Measurements from ENCODE around the gene NEB. TPM values are rescaled to one million over a fixed set of nuclear protein-coding genes. Genes with fewer than 3 reads are reported as not detected.
A peak's percentile ranks its signal among the peaks of the same experiment; 100 is the strongest.

NEB gene
- total RNA-seq, 3 donors from 2014 or later: 2.0 to 2.8 (median 2.6) TPM

- no peak for DNase-seq (ENCODE audit: low spot score in 2 of 2)
- TF ChIP-seq POLR2A (IDR thresholded peaks at IDR 0.05): no peak
- TF ChIP-seq POLR2AphosphoS5 (IDR thresholded peaks at IDR 0.05): no peak
- TF ChIP-seq, protein P1, sequence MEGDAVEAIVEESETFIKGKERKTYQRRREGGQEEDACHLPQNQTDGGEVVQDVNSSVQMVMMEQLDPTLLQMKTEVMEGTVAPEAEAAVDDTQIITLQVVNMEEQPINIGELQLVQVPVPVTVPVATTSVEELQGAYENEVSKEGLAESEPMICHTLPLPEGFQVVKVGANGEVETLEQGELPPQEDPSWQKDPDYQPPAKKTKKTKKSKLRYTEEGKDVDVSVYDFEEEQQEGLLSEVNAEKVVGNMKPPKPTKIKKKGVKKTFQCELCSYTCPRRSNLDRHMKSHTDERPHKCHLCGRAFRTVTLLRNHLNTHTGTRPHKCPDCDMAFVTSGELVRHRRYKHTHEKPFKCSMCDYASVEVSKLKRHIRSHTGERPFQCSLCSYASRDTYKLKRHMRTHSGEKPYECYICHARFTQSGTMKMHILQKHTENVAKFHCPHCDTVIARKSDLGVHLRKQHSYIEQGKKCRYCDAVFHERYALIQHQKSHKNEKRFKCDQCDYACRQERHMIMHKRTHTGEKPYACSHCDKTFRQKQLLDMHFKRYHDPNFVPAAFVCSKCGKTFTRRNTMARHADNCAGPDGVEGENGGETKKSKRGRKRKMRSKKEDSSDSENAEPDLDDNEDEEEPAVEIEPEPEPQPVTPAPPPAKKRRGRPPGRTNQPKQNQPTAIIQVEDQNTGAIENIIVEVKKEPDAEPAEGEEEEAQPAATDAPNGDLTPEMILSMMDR (IDR thresholded peaks at IDR 0.05): no peak
- no peak overlapping the region for H3K27ac ChIP-seq
- H3K27me3 ChIP-seq: no peaks in the 10 kb centered on the region
- no peaks in the 10 kb centered on the region for H3K36me3 ChIP-seq
- intact Hi-C loops (cut with DNase I; ENCODE audit: low total_unique reads): no loop called here
- no peak overlapping the region for H3K4me3 ChIP-seq
- H3K4me1 ChIP-seq: no peaks in the 10 kb centered on the region
- no peaks in the 10 kb centered on the region for H3K9me3 ChIP-seq
These were observed 43.7 kb upstream of the NEB start for GRCh38 chr2:151777935-151778334.

- Histone ChIP-seq H3K27me3 (no peaks in the 10 kb centered on the region), H3K4me3 (no peak overlapping the region), H3K4me1 (no peaks in the 10 kb centered on the region), H3K27ac (no peak overlapping the region), H3K36me3 (no peaks in the 10 kb centered on the region), H3K9me3 (no peaks in the 10 kb centered on the region)
- no peak for DNase-seq (ENCODE audit: low spot score in 2 of 2)
- intact Hi-C loops (cut with DNase I; ENCODE audit: low total_unique reads): no loop called here
- TF ChIP-seq POLR2A (IDR thresholded peaks at IDR 0.05) (no peak), POLR2AphosphoS5 (IDR thresholded peaks at IDR 0.05) (no peak)
- TF ChIP-seq, protein P1 (IDR thresholded peaks at IDR 0.05): no peak
These were observed 43.2 kb upstream of the NEB start for GRCh38 chr2:151777487-151777886.

DNA sequence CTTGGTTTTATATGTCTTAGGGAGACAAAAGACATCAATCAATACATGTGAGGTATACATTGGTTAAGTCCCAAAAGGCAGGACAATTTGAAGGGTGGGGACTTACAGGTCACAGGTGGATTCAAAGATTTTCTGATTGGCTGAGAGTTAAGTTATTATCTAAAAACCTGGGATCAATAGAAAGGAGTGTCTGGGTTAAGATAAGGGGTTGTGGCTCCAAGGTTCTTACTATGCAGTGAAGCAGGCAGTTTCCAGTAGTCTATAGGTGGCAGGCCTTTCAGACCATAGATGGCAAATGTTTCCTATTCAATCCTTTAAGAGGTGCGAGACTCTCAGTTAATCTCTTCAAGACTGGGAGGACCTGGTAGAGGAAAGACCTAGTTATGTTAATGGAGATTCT, 42.1 kb upstream of the NEB start:
- Histone ChIP-seq H3K9me3 (no peaks in the 10 kb centered on the region), H3K4me3 (no peak overlapping the region), H3K4me1 (no peaks in the 10 kb centered on the region), H3K27me3 (no peaks in the 10 kb centered on the region), H3K36me3 (no peaks in the 10 kb centered on the region), H3K27ac (no peak overlapping the region)
- no peak for DNase-seq (ENCODE audit: low spot score in 2 of 2)
- intact Hi-C loops (cut with DNase I; ENCODE audit: low total_unique reads): no loop called here
- no peak for TF ChIP-seq POLR2AphosphoS5 (IDR thresholded peaks at IDR 0.05)
- TF ChIP-seq POLR2A (IDR thresholded peaks at IDR 0.05): no peak
- TF ChIP-seq, protein P1 (IDR thresholded peaks at IDR 0.05): no peak

DNA sequence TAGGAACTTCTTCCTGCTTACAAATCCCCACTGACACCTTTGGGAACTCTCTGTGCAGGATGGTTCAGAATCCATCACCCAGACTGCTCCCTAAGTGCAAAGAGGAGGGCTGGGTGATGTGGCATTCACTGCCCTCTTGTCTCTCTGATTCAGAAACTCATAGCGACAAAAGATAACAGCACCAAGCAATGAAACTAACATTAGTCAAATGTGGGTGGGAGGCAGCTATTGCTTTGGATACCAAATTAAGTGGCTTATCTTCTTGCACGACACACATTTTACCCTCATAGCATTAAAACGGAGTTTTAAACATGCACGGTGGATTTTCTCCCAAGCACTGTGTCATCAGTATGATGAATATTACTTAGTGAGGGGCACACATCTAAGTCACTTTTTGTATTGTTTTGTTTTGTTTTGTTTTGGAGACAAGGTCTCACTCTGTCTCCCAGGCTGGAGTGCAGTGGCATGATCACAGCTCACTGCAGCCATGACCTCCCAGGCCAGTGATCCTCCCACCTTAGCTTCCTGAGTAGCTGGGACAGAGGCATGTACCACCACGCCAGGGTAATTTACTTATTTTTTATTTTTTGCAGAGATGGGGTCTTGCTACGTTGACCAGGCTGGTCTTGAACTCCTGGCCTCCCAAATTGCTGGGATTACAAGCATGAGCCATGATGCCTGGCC, 40.9 kb upstream of the NEB start:
- H3K9me3 ChIP-seq: no peaks in the 10 kb centered on the region
- no peaks in the 10 kb centered on the region for H3K27me3 ChIP-seq
- no peak overlapping the region for H3K4me3 ChIP-seq
- peak overlapping the region in 1 of 2 donors; percentile 61 for H3K27ac ChIP-seq
- no peaks in the 10 kb centered on the region for H3K4me1 ChIP-seq
- H3K36me3 ChIP-seq: no peaks in the 10 kb centered on the region
- no peak for TF ChIP-seq POLR2AphosphoS5 (IDR thresholded peaks at IDR 0.05)
- TF ChIP-seq, protein P1 (IDR thresholded peaks at IDR 0.05): no peak
- TF ChIP-seq POLR2A (IDR thresholded peaks at IDR 0.05): no peak
- intact Hi-C loops (cut with DNase I; ENCODE audit: low total_unique reads): no loop called here
- no peak for DNase-seq (ENCODE audit: low spot score in 2 of 2)

DNA sequence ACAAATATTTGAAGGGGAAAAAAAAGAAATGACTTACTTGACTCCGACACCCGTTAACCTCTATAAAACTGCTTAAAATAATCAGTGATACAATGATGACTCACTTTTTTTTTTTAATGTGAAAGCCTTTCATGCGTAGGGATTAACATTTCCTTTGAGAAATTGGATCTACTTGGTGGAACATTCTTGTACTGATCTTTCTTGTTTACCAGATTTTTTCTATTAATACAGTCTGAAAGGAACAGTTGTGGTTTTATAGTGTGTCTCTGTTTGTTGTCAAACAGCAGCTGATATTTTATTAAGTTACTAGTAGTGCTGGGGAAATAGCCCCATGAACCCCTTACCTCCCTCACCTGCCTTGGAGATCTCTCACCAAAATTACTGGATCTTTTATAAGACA, 40.2 kb upstream of the NEB start:
- no peak for DNase-seq (ENCODE audit: low spot score in 2 of 2)
- no peaks in the 10 kb centered on the region for H3K36me3 ChIP-seq
- TF ChIP-seq, protein P1 (IDR thresholded peaks at IDR 0.05): no peak
- no peak for TF ChIP-seq POLR2AphosphoS5 (IDR thresholded peaks at IDR 0.05)
- TF ChIP-seq POLR2A (IDR thresholded peaks at IDR 0.05): no peak
- peak overlapping the region in 1 of 2 donors; percentile 61 for H3K27ac ChIP-seq
- intact Hi-C loops (cut with DNase I; ENCODE audit: low total_unique reads): no loop called here
- no peaks in the 10 kb centered on the region for H3K27me3 ChIP-seq
- H3K9me3 ChIP-seq: no peaks in the 10 kb centered on the region
- H3K4me1 ChIP-seq: no peaks in the 10 kb centered on the region
- H3K4me3 ChIP-seq: no peak overlapping the region
